Mucosa of descending colon (tissue), 3 donors: ENCODE data around the gene CNOT6. TPM values are rescaled to one million over a fixed set of nuclear protein-coding genes. Genes with fewer than 3 reads are reported as not detected.
"Not testable (repeated sequence)": the region's sequence is repeated elsewhere in the genome, so short reads cannot be mapped to it uniquely, and the experiment has no call there.

Source experiments
- ATAC-seq: fragments of 200-7000 bp; cut with Tn5 transposase; one replicate; pipeline ENCODE4 v1.9.1; 2020; ENCODE audit warnings: mild to moderate bottlenecking, moderate library complexity
- DNase-seq, 3 donors: peaks; one replicate each; pipeline ENCODE4 v3.0.0-alpha.2; 2020
- H3K36me3 ChIP-seq: fragments of 200-600 bp; one replicate; pipeline ENCODE4 v1.8.0; 2021; ENCODE audit warnings: low read depth, mild to moderate bottlenecking
- H3K4me1 ChIP-seq: fragments of 200-600 bp; one replicate; pipeline ENCODE4 v1.8.0; 2021; ENCODE audit warnings: low read depth, mild to moderate bottlenecking
- H3K4me3 ChIP-seq: fragments of 200-600 bp; one replicate; pipeline ENCODE4 v1.8.0; 2021; ENCODE audit warnings: mild to moderate bottlenecking
- H3K9me3 ChIP-seq: fragments of 200-600 bp; one replicate; pipeline ENCODE4 v1.8.0; 2021; ENCODE audit warnings: mild to moderate bottlenecking
- CTCF ChIP-seq: fragments of 200-600 bp; IDR thresholded peaks from one replicate; pipeline ENCODE4 v1.8.0; 2022; ENCODE audit warnings: antibody characterized with exemption, mild to moderate bottlenecking
- intact Hi-C, 2 donors: fragments of 100-400 bp; cut with DNase I in 1 of 2; cut with micrococcal nuclease in 1 of 2; formaldehyde crosslinking; loops; one replicate each; pipeline versions ENCODE4 v1.11.0 to v1.11.1; 2022; cut with DNase I, micrococcal nuclease
- total RNA-seq, 3 donors: library from RNA; stranded (reverse); fragmentation: NEBNext Ultra II Directional in 2 of 3; extraction: Animal tissue kit (Norgen Biotek cat#: 25700) in 2 of 3; gene quantifications; one replicate each; pipeline versions ENCODE4 v1.2.1 to v1.2.4, GENCODE V29; 2021 to 2023
- donor health status: DM: no; HTN: no; CAD: no; lungs with moderate emphysema.
- donor health status: DM: no; HTN: no; CAD: no.
- donor health status: DM: no; HTN: yes; CAD: no.

Gene CNOT6
- total RNA-seq, 3 donors from 2014 or later: 20.9 to 33.7 (median 25.2) TPM

DNA sequence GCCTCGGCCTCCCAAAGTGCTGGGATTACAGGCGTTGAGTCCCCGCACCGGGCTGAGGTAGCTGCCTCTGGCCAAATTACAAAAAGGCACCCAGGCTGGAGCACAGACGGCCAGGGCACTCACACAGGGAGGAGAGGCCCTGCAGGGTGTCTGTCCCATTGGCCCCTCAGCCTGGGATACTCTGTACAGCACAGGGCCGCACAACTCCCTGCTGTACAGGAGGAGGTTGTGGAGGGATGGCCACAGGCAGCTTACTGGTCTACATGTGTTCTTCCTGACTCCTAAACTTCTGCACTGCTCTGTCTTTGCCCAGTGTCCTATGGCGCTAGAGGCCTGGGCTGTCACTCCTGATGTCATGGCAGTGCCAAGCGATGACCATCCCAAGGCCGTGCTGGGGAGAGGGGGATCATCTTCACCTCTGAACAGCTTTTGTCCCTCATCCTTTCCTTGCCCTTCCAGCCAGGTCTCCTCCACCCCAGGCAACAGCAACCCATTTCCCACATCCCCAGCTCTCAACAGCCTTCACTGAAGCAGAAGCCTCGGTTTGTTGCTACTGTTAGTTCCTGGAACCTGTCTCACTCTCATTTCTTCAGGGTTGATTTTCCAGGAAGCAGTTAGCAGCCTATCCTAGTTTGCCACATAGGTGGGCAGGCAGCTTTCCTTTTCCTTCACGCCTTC, 1.8 kb upstream of the CNOT6 start:
- ATAC-seq (no peak), DNase-seq (no peak)
- Histone ChIP-seq H3K9me3 (no peaks in the 10 kb centered on the region), H3K4me3 (no peak overlapping the region), H3K36me3 (no peaks in the 10 kb centered on the region), H3K4me1 (peaks cover 19% of the 10 kb centered on the region)
- intact Hi-C loops: no loop called here
- no peak for TF ChIP-seq CTCF

GRCh38 chr5:180494510-180495181, 467 bp downstream of the CNOT6 start:
- Histone ChIP-seq H3K4me1 (peaks cover 21% of the 10 kb centered on the region), H3K36me3 (no peaks in the 10 kb centered on the region), H3K4me3 (peak overlapping the region; percentile 94), H3K9me3 (no peaks in the 10 kb centered on the region)
- DNase-seq (peak; percentile 42 to 69 (median 65)), ATAC-seq (peak; percentile 44)
- TF ChIP-seq CTCF: no peak
- intact Hi-C loops: no loop called here

DNA sequence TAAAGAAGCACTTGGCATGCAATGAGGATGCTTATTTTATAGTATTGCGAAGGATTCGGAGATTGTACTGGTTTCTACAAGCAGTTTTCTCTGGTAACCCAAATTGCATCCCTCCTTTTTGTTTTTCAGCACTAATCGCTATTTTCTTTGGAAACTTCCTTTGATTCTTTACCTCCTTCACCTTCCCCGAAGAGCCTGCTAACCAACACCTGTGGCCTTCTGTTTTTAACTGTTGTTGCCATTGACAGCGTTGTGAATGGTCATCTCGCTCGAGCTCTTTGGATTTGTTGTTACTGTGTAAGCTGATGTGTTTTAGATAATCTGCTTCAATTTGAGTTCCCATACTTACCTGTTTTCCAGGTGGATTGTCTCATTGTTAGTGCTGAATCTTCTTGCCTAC, 1.1 kb downstream of the CNOT6 start:
- Histone ChIP-seq H3K36me3 (no peaks in the 10 kb centered on the region), H3K4me3 (peak overlapping the region; percentile 94), H3K9me3 (no peaks in the 10 kb centered on the region), H3K4me1 (peaks cover 23% of the 10 kb centered on the region)
- DNase-seq (no peak), ATAC-seq (no peak)
- no peak for TF ChIP-seq CTCF
- intact Hi-C loops: no loop called here

- ATAC-seq (no peak), DNase-seq (no peak)
- Histone ChIP-seq H3K9me3 (no peaks in the 10 kb centered on the region), H3K4me1 (peaks cover 23% of the 10 kb centered on the region), H3K4me3 (no peak overlapping the region), H3K36me3 (no peaks in the 10 kb centered on the region)
- intact Hi-C loops: no loop called here
- no peak for TF ChIP-seq CTCF
Measured at GRCh38 chr5:180495991-180496741, 2.0 kb downstream of the CNOT6 start.

GRCh38 chr5:180496806-180497205, 2.6 kb downstream of the CNOT6 start:
- intact Hi-C loops, ATAC-seq, H3K9me3 ChIP-seq, H3K4me3 ChIP-seq, DNase-seq, H3K36me3 ChIP-seq: not testable (repeated sequence)
- H3K4me1 ChIP-seq: peaks cover 23% of the 10 kb centered on the region

- ATAC-seq, H3K4me3 ChIP-seq, DNase-seq, H3K9me3 ChIP-seq, H3K36me3 ChIP-seq, intact Hi-C loops: not testable (repeated sequence)
- H3K4me1 ChIP-seq: peaks cover 28% of the 10 kb centered on the region
Measured at GRCh38 chr5:180497865-180498264, 3.7 kb downstream of the CNOT6 start.
